H9 (cell line): ENCODE data around the gene SFN. TPM values are rescaled to one million over a fixed set of nuclear protein-coding genes. Genes with fewer than 3 reads are reported as not detected.

Source experiments
- DNase-seq: peaks from one replicate; pipeline ENCODE4 v3.0.0-alpha.2; 2017
- H2AFZ ChIP-seq: one replicate; pipeline ENCODE4 v1.6.1; 2013; ENCODE audit warnings: mild to moderate bottlenecking, low read length, control low read depth, moderate library complexity
- H2AK5ac ChIP-seq: 2 replicates; pipeline ENCODE4 v1.6.1; 2013; ENCODE audit warnings: low read length, control low read depth, mixed read lengths; ENCODE audit not compliant: insufficient read length
- H2BK120ac ChIP-seq: one replicate; pipeline ENCODE4 v1.6.1; 2013; ENCODE audit warnings: low read depth, mild to moderate bottlenecking, low read length, control low read depth, inconsistent platforms; ENCODE audit not compliant: poor library complexity, severe bottlenecking
- H2BK12ac ChIP-seq: 2 replicates; pipeline ENCODE4 v1.6.1; 2013; ENCODE audit warnings: low read length, control low read depth, mixed read lengths, low read depth; ENCODE audit not compliant: insufficient read length
- H2BK15ac ChIP-seq: 2 replicates; pipeline ENCODE4 v1.6.1; 2013; ENCODE audit warnings: low read depth, low read length, control low read depth
- H2BK20ac ChIP-seq: one replicate; pipeline ENCODE4 v1.6.1; 2013; ENCODE audit warnings: low read depth, mild to moderate bottlenecking, low read length, control low read depth, inconsistent platforms; ENCODE audit not compliant: poor library complexity, severe bottlenecking
- H2BK5ac ChIP-seq: 2 replicates; pipeline ENCODE4 v1.6.1; 2013; ENCODE audit warnings: low read length, control low read depth, mixed read lengths; ENCODE audit not compliant: insufficient read length
- H3K14ac ChIP-seq: 2 replicates; pipeline ENCODE4 v1.6.1; 2013; ENCODE audit warnings: low read length, control low read depth; ENCODE audit not compliant: insufficient read depth
- H3K18ac ChIP-seq: 2 replicates; pipeline ENCODE4 v1.6.1; 2013; ENCODE audit warnings: low read depth, mild to moderate bottlenecking, mixed read lengths, low read length, control low read depth; ENCODE audit not compliant: insufficient read length
- H3K23ac ChIP-seq: 2 replicates; pipeline ENCODE4 v1.6.1; 2013; ENCODE audit warnings: low read length, control low read depth, mixed read lengths, low read depth; ENCODE audit not compliant: insufficient read length
- H3K23me2 ChIP-seq: 2 replicates; pipeline ENCODE4 v1.6.1; 2013; ENCODE audit warnings: low read depth, mild to moderate bottlenecking, mixed read lengths, low read length, control low read depth; ENCODE audit not compliant: insufficient read length, poor library complexity, severe bottlenecking
- H3K27ac ChIP-seq: 2 replicates; pipeline ENCODE4 v1.5.1; 2013; ENCODE audit warnings: low read length, control low read depth, mixed read lengths, low read depth; ENCODE audit not compliant: insufficient read length
- H3K27me3 ChIP-seq: 2 replicates; pipeline ENCODE4 v1.6.1; 2013; ENCODE audit warnings: low read length, control low read depth, inconsistent platforms; ENCODE audit not compliant: insufficient read depth
- H3K4ac ChIP-seq: 2 replicates; pipeline ENCODE4 v1.6.1; 2013; ENCODE audit warnings: low read depth, mild to moderate bottlenecking, control low read depth, inconsistent platforms, low read length, moderate library complexity
- H3K4me1 ChIP-seq: 2 replicates; pipeline ENCODE4 v1.6.1; 2013; ENCODE audit warnings: low read length, control low read depth, inconsistent platforms; ENCODE audit not compliant: insufficient read depth
- H3K4me2 ChIP-seq: 2 replicates; pipeline ENCODE4 v1.6.1; 2013; ENCODE audit warnings: low read length, control low read depth, mixed read lengths; ENCODE audit not compliant: insufficient read length, insufficient read depth
- H3K56ac ChIP-seq: 2 replicates; pipeline ENCODE4 v1.6.1; 2013; ENCODE audit warnings: low read depth, mild to moderate bottlenecking, mixed read lengths, low read length, control low read depth; ENCODE audit not compliant: insufficient read length
- H3K79me1 ChIP-seq: 2 replicates; pipeline ENCODE4 v1.6.1; 2013; ENCODE audit warnings: low read depth, mild to moderate bottlenecking, moderate library complexity, low read length, control low read depth, inconsistent platforms; ENCODE audit not compliant: insufficient read depth, poor library complexity, severe bottlenecking
- H3K79me2 ChIP-seq: 2 replicates; pipeline ENCODE4 v1.6.1; 2013; ENCODE audit warnings: low read length, control low read depth, inconsistent platforms; ENCODE audit not compliant: insufficient read depth
- H3K9ac ChIP-seq: 2 replicates; pipeline ENCODE4 v1.6.1; 2013; ENCODE audit warnings: low read length, control low read depth, mixed read lengths; ENCODE audit not compliant: insufficient read length; ENCODE audit errors: extremely low read depth
- H3K9me3 ChIP-seq: one replicate; pipeline ENCODE4 v1.6.1; 2013; ENCODE audit warnings: low read depth, low read length, inconsistent platforms; ENCODE audit not compliant: control insufficient read depth
- H3T11ph ChIP-seq: one replicate; pipeline ENCODE4 v1.6.1; 2013; ENCODE audit warnings: mild to moderate bottlenecking, low read length, control low read depth, inconsistent platforms
- H4K20me1 ChIP-seq: one replicate; pipeline ENCODE4 v1.6.1; 2013; ENCODE audit not compliant: control insufficient read depth, insufficient read length, insufficient read depth
- H4K5ac ChIP-seq: 2 replicates; pipeline ENCODE4 v1.6.1; 2013; ENCODE audit warnings: low read depth, mild to moderate bottlenecking, mixed read lengths, low read length, control low read depth; ENCODE audit not compliant: insufficient read length
- H4K8ac ChIP-seq: replicated peaks from 2 replicates; pipeline ENCODE4 v1.6.1; 2013; ENCODE audit warnings: low read length, control low read depth, mixed read lengths, low read depth; ENCODE audit not compliant: insufficient read length
- H4K91ac ChIP-seq: 2 replicates; pipeline ENCODE4 v1.6.1; 2013; ENCODE audit warnings: low read depth, mild to moderate bottlenecking, moderate library complexity, mixed read lengths, low read length, control low read depth; ENCODE audit not compliant: insufficient read length
- H3K27ac Mint-ChIP-seq, 3 experiments: 2 replicates in 2 of 3; 3 replicates in 1 of 3; pipeline ENCODE4 v1.8.0; 2020 to 2021; ENCODE audit warnings: mixed read lengths in 3 of 3, mild to moderate bottlenecking in 1 of 3, moderate library complexity in 1 of 3
- H3K27me3 Mint-ChIP-seq: 2 replicates; pipeline ENCODE4 v1.8.0; 2021; ENCODE audit warnings: low read depth, mild to moderate bottlenecking, moderate library complexity, mixed read lengths
- H3K36me3 Mint-ChIP-seq, 3 experiments: 2 replicates in 2 of 3; 3 replicates in 1 of 3; pipeline ENCODE4 v1.8.0; 2020 to 2021; ENCODE audit warnings: low read depth in 3 of 3, mixed read lengths in 3 of 3; ENCODE audit not compliant: insufficient read depth in 1 of 3
- H3K4me1 Mint-ChIP-seq, 2 experiments: 2 replicates each; pipeline ENCODE4 v1.8.0; 2020; ENCODE audit warnings: mixed read lengths in 2 of 2
- H3K4me3 Mint-ChIP-seq, 2 experiments: 2 replicates in 1 of 2; 3 replicates in 1 of 2; pipeline ENCODE4 v1.8.0; 2020 to 2021; ENCODE audit warnings: mild to moderate bottlenecking in 2 of 2, mixed read lengths in 2 of 2, moderate library complexity in 1 of 2
- H3K9me3 Mint-ChIP-seq, 2 experiments: 2 replicates in 1 of 2; 3 replicates in 1 of 2; pipeline ENCODE4 v1.8.0; 2020; ENCODE audit warnings: mild to moderate bottlenecking in 2 of 2, mixed read lengths in 2 of 2, moderate library complexity in 1 of 2
- CTCF ChIP-seq: fragments of 200-600 bp; sonication (generic); conservative IDR thresholded peaks from 3 replicates; pipeline ENCODE4 v1.8.0; 2021; ENCODE audit warnings: antibody characterized with exemption, mild to moderate bottlenecking
- WGBS: extraction: QIAGEN DNeasy Blood & Tissue Kit; methylation state at CpG from one replicate; pipeline ENCODE4 v1.1.7; 2013; ENCODE audit warnings: missing lambda C conversion rate, low lambda C conversion rate, mixed read lengths; ENCODE audit not compliant: insufficient read length; ENCODE audit errors: extremely low coverage; 5-methylcytosine and 5-hydroxymethylcytosine counted together
- total RNA-seq: library from RNA; stranded (reverse); gene quantifications from 2 replicates; pipeline ENCODE4 v1.2.1, GENCODE V29; 2021

The SFN gene
- total RNA-seq, 1 experiment from 2014 or later = 4.3 TPM

DNA sequence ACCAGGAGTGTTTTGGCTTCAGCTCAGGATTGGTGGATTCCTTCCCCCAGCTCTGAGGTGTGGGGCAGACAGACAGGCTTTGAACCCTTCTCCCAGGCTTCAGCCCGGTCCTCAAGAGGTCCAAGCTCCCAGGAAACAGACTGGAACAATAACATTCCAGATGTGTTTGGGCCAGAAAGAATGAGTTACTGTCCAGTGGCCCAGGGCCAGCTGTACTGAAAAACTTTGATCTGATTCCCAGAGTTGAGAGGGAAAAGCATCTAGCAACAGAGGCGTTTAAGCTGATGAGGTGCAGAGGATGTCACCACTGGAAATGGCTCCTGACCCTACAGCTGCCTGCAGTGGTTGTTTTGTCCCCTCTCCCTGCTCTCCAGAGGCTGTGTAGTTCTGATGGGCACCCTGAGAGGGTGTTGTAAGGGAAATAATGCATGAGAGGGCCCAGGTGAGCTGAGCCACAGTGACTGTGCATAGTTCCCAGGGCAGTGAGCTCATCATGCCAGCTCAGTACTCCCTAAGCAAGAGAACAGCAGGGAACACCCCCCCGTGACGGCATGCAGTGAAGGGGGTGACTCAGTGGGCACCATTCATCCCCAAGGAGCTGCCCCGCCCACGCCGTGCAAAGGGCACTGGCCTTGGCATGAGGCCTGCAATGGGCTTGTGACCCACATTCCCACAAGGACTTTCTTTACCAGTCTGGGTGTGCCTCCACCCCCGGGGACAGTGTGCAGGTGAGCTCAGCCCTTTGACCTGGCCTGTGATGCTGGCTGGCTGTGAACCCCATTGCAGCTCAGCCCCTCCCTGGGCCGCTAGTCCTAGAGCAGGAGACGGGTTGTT, 13.8 kb upstream of the SFN start:
- Histone ChIP-seq H3K79me1 (no peaks in the 10 kb centered on the region), H4K8ac (no peak overlapping the region), H3T11ph (no peak overlapping the region), H3K18ac (no peak overlapping the region), H3K4me1 (no peaks in the 10 kb centered on the region), H3K9ac (no peak overlapping the region), H3K27me3 (no peaks in the 10 kb centered on the region), H3K4me2 (no peak overlapping the region), H3K9me3 (no peaks in the 10 kb centered on the region), H2BK12ac (no peak overlapping the region), H2BK120ac (no peak overlapping the region), H4K91ac (no peak overlapping the region), H2BK20ac (no peak overlapping the region), H3K79me2 (no peaks in the 10 kb centered on the region), H4K20me1 (no peaks in the 10 kb centered on the region), H3K56ac (no peak overlapping the region), H2BK15ac (no peak overlapping the region), H4K5ac (no peak overlapping the region), H3K27ac (no peak overlapping the region), H2AFZ (no peak overlapping the region), H3K23me2 (no peaks in the 10 kb centered on the region), H3K23ac (no peak overlapping the region), H3K4ac (no peak overlapping the region), H2AK5ac (no peak overlapping the region), H2BK5ac (no peak overlapping the region), H3K14ac (no peak overlapping the region)
- Mint-ChIP-seq H3K9me3 (no peaks in the 10 kb centered on the region), H3K27ac (0 out of 7 replicates have a peak overlapping the region, but pooled peaks of 1 of the 3 experiments have one; percentile 35), H3K4me3 (no peak overlapping the region), H3K27me3 (no peaks in the 10 kb centered on the region), H3K36me3 (peaks cover 27 to 69% (median 57%) of the 10 kb centered on the region in 3 experiments; a peak in 6 of 7 replicates), H3K4me1 (peaks cover 7% of the 10 kb centered on the region in 2 experiments)
- no CpG with 5 or more reads among the region's 10 CpGs for WGBS
- TF ChIP-seq CTCF = no peak
- no peak for DNase-seq
